ENCODE measurements around the gene MGAT4A.

MGAT4A gene

GRCh38 chr2:98743835-98744234 lies 12.9 kb upstream of the MGAT4A start:
- TF ChIP-seq CTCF (IDR thresholded peaks at IDR 0.05; ENCODE audit: extremely low read depth, insufficient read depth, missing control alignments), result no peak
- in situ Hi-C loops (cut with MboI; ENCODE audit: low pct_unique_long_range_greater_than_20kb, low sequenced_read_pairs, unreplicated experiment), result no loop called here
- no peak for DNase-seq (ENCODE audit: low spot score)

- TF ChIP-seq CTCF (IDR thresholded peaks at IDR 0.05; ENCODE audit: extremely low read depth, insufficient read depth, missing control alignments), result no peak
- no peak for DNase-seq (ENCODE audit: low spot score)
- in situ Hi-C loops (cut with MboI; ENCODE audit: low pct_unique_long_range_greater_than_20kb, low sequenced_read_pairs, unreplicated experiment), result no loop called here
Measured at GRCh38 chr2:98739020-98739419, 8.1 kb upstream of the MGAT4A start.

- no peak for TF ChIP-seq CTCF (IDR thresholded peaks at IDR 0.05; ENCODE audit: extremely low read depth, insufficient read depth, missing control alignments)
- DNase-seq (ENCODE audit: low spot score), result no peak
Measured at GRCh38 chr2:98738304-98738703, 7.4 kb upstream of the MGAT4A start.

GRCh38 chr2:98737848-98738247 lies 6.9 kb upstream of the MGAT4A start:
- in situ Hi-C loops (cut with MboI; ENCODE audit: low pct_unique_long_range_greater_than_20kb, low sequenced_read_pairs, unreplicated experiment), result no loop called here
- DNase-seq (ENCODE audit: low spot score), result no peak
- no peak for TF ChIP-seq CTCF (IDR thresholded peaks at IDR 0.05; ENCODE audit: extremely low read depth, insufficient read depth, missing control alignments)

More at GRCh38 chr2:98738304-98738703, 7.4 kb upstream of the MGAT4A start:
- in situ Hi-C loops (cut with MboI; ENCODE audit: low pct_unique_long_range_greater_than_20kb, low sequenced_read_pairs, unreplicated experiment), result no loop called here

GRCh38 chr2:98736464-98736889 lies 5.5 kb upstream of the MGAT4A start:
- in situ Hi-C loops (cut with MboI; ENCODE audit: low pct_unique_long_range_greater_than_20kb, low sequenced_read_pairs, unreplicated experiment), result no loop called here
- no peak for DNase-seq (ENCODE audit: low spot score)
- no peak for TF ChIP-seq CTCF (IDR thresholded peaks at IDR 0.05; ENCODE audit: extremely low read depth, insufficient read depth, missing control alignments)

- in situ Hi-C loops (cut with MboI; ENCODE audit: low pct_unique_long_range_greater_than_20kb, low sequenced_read_pairs, unreplicated experiment), result no loop called here
- no peak for DNase-seq (ENCODE audit: low spot score)
Measured at GRCh38 chr2:98734823-98735260, 3.9 kb upstream of the MGAT4A start.

More at GRCh38 chr2:98734823-98735260, 3.9 kb upstream of the MGAT4A start:
- TF ChIP-seq CTCF (IDR thresholded peaks at IDR 0.05; ENCODE audit: extremely low read depth, insufficient read depth, missing control alignments), result no peak

Data from GM13977 (cell line).